ENCODE measurements around the gene LPCAT3.

DNA sequence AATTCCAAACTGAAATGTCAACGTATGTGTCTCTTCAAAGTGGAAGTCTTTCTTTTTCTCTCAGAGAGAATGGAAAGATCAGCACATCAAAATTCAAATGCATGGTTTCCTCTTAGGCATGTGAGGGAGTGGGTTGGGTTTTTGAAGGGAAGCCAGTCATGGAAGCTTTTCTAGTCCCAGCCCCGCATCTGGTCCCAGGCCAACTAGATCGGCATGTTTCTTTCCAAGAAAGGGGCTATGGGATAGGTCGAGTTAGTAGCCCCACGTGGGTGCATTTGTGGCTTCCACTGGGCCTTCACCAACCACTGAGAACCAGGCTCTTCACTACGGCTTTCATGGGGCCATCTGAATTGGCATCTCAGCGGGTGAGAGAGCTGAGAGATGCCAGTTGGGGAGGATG is 48.8 kb upstream of the LPCAT3 start:
- TF ChIP-seq, protein P1, sequence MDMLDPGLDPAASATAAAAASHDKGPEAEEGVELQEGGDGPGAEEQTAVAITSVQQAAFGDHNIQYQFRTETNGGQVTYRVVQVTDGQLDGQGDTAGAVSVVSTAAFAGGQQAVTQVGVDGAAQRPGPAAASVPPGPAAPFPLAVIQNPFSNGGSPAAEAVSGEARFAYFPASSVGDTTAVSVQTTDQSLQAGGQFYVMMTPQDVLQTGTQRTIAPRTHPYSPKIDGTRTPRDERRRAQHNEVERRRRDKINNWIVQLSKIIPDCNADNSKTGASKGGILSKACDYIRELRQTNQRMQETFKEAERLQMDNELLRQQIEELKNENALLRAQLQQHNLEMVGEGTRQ (IDR thresholded peaks at IDR 0.05), result no peak
- TF ChIP-seq CEBPB (IDR thresholded peaks at IDR 0.05) (no peak), NR3C1 (IDR thresholded peaks at IDR 0.05) (no peak)
